DND-41 (cell line): Measurements from ENCODE around the gene SNTG2.

Experiments used
- CTCF ChIP-seq: IDR thresholded peaks from 2 replicates; pipeline ENCODE4 v1.5.1; 2012; ENCODE audit warnings: borderline replicate concordance, low read length, moderate library complexity, mild to moderate bottlenecking; ENCODE audit not compliant: poor library complexity, severe bottlenecking; ENCODE audit errors: extremely low read depth
- EZH2 ChIP-seq: IDR thresholded peaks from 3 replicates; pipeline ENCODE4 v1.6.1; 2012; ENCODE audit warnings: borderline replicate concordance, low read depth, mild to moderate bottlenecking, moderate library complexity, low read length, inconsistent platforms; ENCODE audit not compliant: severe bottlenecking

GRCh38 chr2:1002350-1002749 lies 51.7 kb downstream of the SNTG2 start:
- TF ChIP-seq CTCF = no peak
- TF ChIP-seq EZH2 = no peak
